ENCODE measurements around the gene BAZ1B.
"Not testable (repeated sequence)": the region's sequence is repeated elsewhere in the genome, so short reads cannot be mapped to it uniquely, and the experiment has no call there.

BAZ1B gene, protein sequence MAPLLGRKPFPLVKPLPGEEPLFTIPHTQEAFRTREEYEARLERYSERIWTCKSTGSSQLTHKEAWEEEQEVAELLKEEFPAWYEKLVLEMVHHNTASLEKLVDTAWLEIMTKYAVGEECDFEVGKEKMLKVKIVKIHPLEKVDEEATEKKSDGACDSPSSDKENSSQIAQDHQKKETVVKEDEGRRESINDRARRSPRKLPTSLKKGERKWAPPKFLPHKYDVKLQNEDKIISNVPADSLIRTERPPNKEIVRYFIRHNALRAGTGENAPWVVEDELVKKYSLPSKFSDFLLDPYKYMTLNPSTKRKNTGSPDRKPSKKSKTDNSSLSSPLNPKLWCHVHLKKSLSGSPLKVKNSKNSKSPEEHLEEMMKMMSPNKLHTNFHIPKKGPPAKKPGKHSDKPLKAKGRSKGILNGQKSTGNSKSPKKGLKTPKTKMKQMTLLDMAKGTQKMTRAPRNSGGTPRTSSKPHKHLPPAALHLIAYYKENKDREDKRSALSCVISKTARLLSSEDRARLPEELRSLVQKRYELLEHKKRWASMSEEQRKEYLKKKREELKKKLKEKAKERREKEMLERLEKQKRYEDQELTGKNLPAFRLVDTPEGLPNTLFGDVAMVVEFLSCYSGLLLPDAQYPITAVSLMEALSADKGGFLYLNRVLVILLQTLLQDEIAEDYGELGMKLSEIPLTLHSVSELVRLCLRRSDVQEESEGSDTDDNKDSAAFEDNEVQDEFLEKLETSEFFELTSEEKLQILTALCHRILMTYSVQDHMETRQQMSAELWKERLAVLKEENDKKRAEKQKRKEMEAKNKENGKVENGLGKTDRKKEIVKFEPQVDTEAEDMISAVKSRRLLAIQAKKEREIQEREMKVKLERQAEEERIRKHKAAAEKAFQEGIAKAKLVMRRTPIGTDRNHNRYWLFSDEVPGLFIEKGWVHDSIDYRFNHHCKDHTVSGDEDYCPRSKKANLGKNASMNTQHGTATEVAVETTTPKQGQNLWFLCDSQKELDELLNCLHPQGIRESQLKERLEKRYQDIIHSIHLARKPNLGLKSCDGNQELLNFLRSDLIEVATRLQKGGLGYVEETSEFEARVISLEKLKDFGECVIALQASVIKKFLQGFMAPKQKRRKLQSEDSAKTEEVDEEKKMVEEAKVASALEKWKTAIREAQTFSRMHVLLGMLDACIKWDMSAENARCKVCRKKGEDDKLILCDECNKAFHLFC (N-terminal part only)

DNA sequence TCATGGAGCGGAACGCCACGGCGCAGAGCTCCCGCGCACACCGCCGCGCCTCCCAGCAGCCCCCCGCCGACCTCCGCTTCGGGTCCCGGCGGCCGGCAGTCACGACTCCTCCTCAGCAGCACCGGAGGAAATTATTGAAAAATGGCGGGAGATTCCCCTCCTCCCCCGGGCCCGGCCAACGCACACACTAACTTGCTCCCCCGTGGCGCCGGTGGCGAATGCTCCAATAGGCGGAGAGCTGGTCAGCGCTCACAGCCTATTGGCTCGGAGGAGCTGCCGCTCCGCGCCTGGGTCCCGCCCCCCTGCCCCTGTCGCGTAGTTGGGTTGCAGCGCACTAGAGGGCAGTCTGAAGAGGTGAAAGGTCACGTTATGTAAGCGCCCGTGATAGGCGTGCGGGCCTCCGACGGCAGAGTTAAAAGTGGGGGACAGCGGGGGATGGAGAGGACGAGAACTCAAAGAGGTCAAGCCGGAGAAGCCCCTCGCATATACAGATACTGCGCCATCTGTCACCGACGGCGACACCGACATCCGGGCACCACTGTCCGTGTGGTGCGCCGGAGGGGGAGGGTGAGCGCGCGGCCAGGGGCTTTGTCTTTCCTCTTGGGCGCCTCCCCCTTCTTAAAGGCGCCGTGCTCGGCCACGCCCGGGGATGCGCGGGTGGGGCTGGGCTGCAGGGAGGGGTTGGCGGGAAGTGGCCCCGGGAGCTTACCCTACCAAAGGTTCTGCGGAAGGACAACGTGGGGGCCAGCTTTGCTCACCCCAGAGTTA is at the start of gene BAZ1B:
Gene BAZ1B (minus strand): TSS at position 189 of the 768 bp plus-strand sequence. CDS start 360 bp downstream, outside the sequence.
- peak; percentile 98 for DNase-seq

DNA sequence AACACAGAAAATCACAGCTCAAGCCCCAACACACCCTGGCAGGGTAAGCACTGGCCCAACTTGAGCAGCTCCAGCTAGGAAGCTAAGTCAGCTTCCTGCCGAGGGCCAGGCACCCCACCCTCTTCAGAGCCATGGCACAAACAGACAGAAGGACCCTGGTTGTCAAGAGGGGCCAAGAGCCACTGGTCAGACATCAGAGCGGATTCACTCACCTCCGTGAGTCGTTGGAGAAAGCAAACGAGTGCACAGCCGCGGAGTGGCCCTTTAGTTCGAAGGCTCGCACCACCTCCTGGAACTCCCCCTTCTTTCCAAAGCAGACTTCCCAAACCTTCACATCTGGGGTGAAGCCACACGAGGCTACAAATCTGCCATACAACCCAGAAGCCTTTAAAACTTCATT is 48.9 kb upstream of the BAZ1B start:
- DNase-seq = no peak

DNA sequence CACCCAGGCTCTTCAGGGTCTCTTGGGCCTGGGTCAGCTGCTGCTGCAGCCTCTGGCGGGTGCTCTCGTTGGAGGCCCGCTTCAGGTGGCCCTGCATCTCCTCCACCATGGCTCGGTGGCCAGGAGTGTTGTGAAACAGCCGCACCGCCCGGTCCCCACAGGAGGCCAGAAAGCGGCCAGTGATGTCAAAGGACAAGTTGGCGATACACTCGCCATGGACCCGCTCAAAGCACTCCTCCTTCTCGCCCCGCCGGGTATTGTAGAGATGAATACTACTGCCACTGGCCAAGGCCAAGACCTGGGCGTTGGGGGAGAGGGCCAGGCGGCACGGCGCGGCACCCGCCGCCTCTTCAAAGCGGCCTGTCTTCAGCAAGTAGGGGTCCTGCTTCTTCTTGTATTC is 48.4 kb upstream of the BAZ1B start:
- no peak for DNase-seq

DNA sequence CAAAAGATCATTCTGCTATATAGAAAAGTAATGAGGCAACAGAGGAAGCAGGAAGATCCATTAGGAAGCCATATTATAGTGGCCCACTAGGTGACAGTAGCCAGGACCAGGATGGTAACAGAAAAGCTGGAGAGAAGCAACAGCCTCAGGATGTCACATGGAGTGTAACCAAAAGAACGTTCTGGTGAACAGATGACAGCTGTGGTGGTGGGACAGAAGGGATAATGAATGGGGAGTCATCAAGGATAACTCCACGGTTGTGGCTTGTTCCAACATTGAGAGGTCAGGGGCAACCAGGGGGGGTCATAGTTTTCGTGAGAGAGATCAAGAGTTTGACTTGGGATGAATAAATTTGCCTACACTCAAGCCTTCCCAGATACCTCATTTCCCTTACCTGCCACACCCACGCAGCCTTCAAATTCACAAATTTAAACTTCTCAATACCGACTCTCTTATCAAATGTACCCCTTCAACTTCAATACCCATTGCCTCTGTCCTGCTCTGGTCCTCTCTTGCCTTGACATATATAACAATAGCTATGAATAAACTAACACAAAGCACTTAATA is 47.0 kb upstream of the BAZ1B start:
- no peak for DNase-seq

DNA sequence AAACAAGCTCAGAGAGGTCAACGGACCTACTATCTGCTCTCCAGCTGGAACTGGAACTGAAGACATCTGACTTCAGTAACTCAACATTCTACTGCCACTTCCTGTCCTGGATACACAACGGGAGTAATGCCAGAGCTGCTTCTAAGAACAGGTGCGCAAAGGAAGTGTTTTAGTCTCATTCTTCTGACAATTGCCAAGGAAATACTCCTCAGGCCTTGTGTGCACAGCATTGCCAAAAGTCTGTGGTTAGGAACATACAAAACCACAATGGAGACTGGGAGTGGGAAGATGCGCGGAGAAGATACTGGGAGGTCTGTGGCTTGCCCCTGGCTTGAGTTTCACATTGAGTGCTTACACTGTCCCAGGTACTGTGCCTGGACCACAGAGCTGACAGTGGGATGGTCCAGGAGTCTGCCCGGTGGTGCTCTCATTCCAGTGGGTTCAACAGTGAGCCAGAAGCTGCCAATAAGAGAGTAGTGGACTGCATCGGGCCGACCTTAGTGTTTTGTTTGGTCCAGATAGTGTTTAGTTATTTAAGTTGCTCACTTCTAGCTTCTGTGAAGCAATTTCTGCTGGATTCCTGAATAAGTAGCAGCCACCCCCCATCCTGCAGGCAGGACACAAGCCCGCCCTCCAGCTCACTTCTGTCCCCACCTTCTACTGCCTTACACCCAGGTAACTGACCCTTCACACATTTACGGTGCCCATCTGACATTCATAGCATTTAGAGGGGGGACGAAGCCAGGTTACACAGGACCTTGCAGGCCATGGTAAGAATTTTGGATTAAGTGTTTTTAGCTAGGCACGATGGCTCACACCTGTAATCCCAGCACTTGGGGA is 46.0 kb upstream of the BAZ1B start:
- no peak for DNase-seq

DNA sequence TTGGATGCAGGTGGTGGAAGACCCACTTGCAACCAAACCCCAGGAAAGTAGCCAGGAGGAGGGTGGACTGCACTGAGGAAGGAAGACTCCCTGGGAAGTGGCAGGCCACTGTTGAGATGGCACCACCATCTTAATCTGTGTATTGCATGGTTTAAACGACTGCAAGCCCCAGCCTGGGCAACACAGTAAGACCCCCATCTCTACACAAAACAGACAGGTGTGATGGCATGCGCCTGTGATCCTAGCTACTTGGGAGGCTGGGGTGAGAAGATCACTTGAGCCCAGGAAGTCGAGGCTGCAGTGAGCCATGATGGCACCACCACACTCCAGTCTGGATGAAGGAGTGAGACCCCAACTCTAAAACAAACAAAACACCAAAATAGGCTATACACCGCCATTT is 45.0 kb upstream of the BAZ1B start:
- DNase-seq = no peak

DNA sequence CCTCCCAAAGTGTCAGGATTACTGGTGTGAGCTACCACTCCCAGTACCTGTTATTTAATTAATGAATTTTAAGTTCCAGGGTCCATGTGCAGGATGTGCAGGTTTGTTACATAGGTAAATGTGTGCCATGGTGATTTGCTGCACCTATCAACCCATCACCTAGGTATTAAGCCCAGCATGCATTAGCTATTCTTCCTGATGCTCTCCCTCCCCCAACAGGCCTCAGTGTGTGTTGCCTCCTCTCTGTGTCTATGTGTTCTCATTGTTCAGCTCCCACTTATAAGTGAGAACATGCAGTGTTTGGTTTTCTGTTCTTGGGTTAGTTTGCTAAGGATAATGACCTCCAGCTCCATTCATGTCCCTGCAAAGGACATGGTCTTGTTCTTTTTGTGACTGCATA is 44.3 kb upstream of the BAZ1B start:
- DNase-seq = not testable (repeated sequence)

DNA sequence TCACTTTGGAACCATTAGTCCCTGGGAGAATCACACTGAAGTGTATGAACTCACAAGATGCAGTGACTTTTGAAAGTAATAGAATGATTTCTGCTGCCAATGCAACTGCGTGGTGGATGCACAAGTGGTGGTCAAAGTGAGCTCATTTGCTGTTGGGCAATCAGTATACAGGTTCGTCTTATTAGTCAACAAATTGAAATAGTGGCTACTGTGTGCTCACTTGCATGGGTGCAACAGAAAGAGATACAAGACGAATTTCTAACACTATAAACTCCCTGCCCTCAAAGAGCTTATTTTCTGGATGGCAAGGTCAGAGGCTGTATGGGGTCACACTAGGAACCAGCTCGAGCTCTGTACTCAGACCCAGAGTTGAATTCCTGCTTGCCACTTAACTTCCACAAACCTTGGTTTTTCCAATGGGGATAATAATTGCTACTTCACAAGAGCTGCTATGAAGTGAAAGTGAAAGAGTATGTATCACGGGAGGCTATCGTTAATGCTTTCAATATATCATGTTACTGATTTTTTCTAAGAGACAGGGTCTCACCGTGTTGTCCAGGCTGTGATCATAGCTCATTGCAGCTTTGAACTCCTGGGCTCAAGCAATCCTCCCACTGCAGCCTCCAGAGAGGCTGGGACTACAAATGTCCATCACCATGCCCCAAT is 43.7 kb upstream of the BAZ1B start:
- DNase-seq = no peak

DNA sequence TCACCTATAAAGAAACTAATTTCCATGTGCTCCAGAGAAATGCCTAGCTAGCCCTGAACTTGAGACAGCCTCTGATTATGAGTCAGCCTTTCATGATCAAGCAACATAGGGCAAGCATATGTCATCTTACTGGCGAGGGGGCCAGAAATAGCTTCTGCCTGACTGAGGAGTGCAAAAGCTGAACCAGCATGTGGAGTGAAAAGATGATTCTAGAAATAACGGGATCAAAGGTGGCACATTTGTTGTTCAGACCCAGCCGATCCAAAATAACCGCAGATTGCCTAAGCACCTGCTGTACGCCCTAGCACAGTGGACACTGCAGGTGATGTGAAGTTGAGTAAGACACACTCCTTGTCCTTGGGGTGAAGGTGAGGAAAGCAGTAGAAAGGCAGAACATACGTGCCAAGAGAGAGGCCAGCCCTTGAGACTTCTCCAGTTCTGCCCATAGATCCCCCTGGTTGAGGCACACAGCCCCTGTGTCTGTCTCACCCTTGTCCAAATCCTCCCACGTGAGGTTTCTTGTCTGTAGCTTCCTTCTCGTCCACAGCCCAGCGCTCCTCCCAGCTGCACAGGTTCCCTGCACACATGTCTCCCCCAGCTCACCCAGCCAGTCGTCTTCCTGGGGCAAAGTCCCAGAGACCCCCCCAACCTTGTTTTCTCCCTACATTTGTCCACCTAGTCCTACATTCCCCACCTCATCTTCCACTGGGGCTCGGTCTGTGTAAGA is 38.2 kb upstream of the BAZ1B start:
- DNase-seq = peak; percentile 80

DNA sequence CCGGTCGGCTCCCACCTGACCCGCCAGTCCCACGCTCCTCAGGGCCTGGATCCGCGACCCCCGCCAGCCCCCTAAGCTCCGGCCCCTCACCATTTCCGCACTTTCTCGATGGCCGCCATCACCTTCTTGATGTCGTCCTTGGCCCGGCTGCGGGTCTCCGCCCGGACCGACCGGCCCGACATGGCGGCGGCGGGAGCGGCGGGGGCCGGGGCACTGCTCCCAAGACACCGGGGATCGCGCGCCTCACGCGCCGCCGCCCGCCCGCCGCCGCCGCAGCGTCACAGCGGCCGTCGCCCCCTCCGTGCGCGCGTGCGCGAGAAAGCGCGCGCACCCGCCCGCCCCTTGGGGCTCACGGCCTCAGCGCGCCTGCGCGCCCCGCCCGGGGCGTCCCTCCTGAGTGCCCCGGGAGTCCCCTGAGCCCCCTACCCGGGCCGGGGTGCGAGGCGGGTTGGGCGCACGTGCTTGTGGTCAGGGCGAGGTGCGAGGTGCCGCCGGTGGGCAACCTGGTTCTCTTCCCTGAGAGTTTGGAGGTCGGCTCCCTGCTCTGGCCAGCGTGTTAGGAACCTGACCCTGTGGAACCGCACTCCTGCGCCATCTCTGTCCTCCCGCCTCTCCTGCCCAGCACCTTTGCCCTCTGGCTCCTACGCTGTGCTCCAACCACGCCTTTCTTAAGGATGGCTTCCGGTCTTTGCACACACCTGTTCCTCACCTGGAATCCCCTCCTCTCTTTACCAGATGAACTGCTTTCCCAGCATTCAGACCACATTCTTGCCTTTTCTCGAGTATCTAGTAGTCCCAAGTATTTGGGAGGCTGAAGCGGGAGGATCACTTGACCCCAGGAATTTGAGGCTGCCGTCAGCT is 35.5 kb upstream of the BAZ1B start, which contains the start of gene BCL7B:
Gene BCL7B (minus strand): TSS at position 294 of the 861 bp plus-strand sequence. CDS start 112 bp downstream, at position 182.
- peak; percentile 71 for DNase-seq

DNA sequence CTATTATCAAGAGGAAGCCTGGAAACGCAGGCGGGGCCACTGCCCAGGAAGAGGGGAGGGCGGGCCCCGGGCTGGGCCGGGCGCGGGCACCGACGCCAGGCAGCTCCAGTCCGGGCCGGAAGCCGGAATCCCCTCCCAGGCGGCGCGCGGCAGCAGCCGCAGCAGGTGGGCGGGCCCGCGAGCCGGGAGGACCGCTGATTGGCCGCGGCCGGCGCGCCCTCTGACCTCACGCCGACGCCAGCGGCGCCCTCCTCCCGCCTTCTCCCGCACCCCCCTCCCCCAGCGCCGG is 35.0 kb upstream of the BAZ1B start:
- peak; percentile 94 for DNase-seq

DNA sequence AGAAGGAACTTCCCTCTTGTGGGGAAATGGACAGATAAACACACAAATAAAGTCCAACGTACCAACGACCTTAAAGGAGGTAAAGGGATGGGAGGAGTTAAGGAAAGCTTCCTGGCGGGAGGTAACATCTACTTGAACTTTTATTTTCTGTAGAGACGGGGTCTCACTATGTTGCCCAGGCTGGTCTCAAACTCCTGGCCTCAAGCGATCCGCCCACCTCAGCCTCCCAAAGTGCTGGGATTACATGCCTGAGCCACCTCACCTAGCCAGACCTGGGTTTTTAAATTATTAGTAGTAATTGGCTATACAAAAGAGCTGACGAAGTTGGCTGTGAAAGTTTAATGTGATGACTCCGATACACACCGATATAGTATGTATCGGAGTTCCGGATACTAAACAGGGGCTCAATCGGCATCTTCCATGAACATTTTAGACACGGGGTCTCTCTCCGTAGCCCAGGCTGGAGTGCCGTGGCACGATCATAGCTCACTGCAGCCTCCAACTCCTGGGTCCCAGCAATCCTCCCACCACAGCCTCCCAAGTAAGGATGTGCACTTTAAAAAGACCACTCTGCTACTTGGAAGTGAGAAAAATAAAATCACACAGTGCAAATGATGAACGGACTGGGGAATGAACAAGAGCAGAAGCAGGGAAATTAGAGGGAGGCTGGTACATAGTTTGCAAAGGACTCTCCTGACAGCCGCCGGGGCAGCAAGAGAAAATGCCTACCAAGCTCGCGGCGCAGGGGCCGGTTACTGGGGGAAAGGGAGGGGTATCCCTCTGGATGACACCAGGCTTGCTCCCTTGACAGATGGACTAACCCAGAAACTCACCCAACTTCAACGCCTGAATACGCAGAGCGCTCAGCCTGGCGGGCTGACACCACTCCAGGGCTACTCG is 34.4 kb upstream of the BAZ1B start:
- DNase-seq = no peak

DNA sequence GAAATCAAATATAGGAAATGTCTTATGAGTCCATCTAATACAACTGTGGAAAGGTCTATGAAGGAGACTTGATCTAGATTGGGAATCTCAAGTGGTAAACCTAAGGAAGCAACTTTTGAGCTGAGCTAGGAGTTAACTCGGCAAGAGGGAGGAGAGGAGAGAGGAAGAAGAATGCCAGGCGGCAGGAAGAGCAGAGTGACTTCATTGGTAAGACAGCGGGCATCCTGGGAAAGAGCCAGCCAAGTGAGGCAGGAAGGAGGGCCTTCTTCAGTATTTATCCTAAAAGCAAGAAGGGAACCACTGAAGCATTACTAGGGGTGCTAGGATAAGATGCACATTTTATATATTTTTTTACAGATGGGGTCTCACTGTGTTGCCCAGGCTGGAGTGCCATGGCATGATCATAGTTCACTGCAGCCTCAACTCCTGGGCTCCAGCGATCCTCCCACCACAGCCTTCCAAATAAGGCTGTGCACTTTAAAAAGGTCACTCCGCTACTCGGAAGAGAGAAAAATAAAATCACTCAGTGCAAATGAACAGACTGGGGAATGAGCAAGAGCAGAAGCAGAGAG is 33.4 kb upstream of the BAZ1B start:
- peak; percentile 49 for DNase-seq

DNA sequence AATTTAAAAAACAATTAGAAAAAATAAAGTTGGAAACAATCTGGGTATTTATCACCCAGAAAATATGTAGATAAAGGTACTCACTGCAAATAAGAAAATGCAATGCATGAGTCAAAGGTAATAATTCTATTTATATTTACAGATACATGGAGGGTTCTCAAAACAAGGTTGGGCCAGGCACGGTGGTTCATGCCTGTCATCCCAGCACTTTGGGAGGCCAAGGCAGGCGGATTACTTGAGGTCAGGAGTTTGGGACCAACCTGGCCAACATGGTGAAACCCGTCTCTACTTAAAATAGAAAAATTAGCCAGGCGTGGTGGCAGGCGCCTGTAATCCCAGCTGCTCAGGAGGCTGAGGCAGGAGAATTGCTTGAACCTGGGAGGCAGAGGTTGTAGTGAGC is 28.0 kb upstream of the BAZ1B start:
- not testable (repeated sequence) for DNase-seq

DNA sequence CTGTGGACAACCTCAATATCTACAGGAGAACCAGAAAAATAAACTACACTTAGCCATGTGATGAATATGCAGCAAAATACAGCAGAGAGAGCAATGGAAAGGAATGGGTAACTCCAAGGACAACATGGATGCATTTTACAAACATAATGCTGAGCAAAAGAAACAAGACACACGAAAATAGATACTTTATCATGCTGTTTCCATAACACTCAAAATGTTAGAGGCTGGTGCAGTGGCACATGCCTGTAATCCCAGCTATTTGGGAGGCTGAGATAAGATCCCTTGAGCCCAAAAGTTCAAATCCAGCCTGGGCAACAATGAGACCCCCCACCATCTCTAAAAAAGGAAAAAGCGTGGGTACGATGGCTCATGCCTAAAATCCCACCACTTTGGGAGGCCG is 27.1 kb upstream of the BAZ1B start:
- no peak for DNase-seq

DNA sequence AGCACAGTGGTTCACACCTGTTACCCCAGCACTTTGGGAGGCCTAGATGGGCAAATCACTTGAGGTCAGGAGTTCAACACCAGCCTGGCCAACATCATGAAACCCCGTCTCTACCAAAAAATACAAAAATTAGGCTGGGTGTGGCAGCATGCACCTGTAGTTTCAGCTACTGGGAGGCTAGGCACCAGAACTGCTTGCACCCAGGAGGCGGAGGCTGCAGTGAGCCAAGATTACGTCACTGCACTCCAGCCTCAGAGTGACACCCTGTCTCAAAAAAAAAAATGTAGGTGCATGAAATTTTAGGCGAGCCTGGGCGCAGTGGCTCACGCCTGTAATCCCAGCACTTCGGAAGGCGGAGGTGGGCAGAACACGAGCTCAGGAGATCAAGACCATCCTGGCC is 25.7 kb upstream of the BAZ1B start:
- no peak for DNase-seq

DNA sequence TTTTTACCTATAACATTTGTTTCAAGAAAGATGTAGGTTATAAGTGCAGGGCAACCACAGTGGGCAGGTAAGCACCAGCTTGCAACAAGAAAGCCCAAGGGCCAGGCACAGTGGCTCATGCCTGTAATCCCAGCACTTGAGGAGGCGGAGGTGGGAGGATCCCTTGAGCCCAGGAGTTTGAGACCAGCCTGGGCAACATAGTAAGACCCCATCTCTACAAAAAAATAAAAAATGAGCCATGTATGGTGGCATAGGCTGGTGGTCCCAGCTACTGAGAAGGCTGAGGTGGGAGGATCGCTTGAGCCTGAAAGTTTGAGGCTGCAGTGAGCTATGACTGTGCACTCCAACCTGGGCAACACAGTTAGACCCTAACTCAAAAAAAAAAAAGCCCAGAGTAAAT is 22.6 kb upstream of the BAZ1B start:
- no peak for DNase-seq
